Measurements from ENCODE around the gene WDR53. TPM values are rescaled to one million over a fixed set of nuclear protein-coding genes. Genes with fewer than 3 reads are reported as not detected.
"Not testable (repeated sequence)": the region's sequence is repeated elsewhere in the genome, so short reads cannot be mapped to it uniquely, and the experiment has no call there.

Gene WDR53
- polyA plus RNA-seq, 1 donor (not counting 4 experiments of a cell fraction or from before 2014, with no cell fraction given): 14.2 TPM

DNA sequence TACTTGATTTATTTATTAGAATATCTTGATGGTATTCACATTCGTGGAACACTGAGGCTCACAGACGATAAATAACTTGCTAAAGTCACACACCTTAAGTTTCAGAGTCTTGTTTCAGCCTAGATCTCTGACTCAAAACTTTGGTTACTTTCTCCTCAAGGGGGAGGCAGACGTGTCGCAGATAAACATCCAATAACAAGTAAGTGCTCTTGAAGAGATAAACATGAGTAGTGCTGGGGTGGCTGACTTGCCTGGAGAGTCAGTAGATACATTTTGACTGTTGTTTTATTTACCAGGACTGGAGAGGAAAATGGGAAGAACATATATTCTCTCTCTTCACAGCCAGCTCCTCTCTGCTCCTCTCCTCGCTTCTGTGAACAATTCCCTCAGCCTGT, 31.4 kb upstream of the WDR53 start:
- dilution Hi-C loops (cut with MboI; ENCODE audit: extremely low pct_ligation_motif_present, low sequenced_read_pairs): no loop called here
- Histone ChIP-seq H3K27me3 (ENCODE audit: control insufficient read depth, extremely low read depth, insufficient read depth, low read length) (peaks cover 3% of the 10 kb centered on the region), H3K9me1 (ENCODE audit: control insufficient read depth, extremely low read depth, insufficient read depth, low read length) (no peaks in the 10 kb centered on the region), H3K9me3 (ENCODE audit: control insufficient read depth, low read depth, low read length) (no peaks in the 10 kb centered on the region), H3K4me1 (ENCODE audit: control insufficient read depth, extremely low read depth, insufficient read depth, low read length) (no peaks in the 10 kb centered on the region), H4K20me1 (ENCODE audit: control insufficient read depth, extremely low read depth, insufficient read depth, low read length) (no peaks in the 10 kb centered on the region), H2AFZ (ENCODE audit: control insufficient read depth, low read length) (no peak overlapping the region), H3K4me2 (ENCODE audit: control insufficient read depth, extremely low read depth, insufficient read depth, low read depth, low read length) (no peak overlapping the region), H3K4me3 (ENCODE audit: control insufficient read depth in 2 of 3, extremely low read depth in 1 of 3, insufficient read depth in 2 of 3, low read depth in 1 of 3, low read length in 3 of 3) (no peak overlapping the region), H3K79me2 (ENCODE audit: control insufficient read depth, insufficient read depth, low read length) (no peaks in the 10 kb centered on the region), H3K9ac (ENCODE audit: control insufficient read depth, extremely low read depth, insufficient read depth, low read length) (no peak overlapping the region), H3K27ac (ENCODE audit: control insufficient read depth, insufficient read depth, low read length) (no peak overlapping the region), H3K36me3 (ENCODE audit: control insufficient read depth in 2 of 2, extremely low read depth in 1 of 2, insufficient read depth in 2 of 2, low read length in 2 of 2) (no peaks in the 10 kb centered on the region)
- no peak for DNase-seq (ENCODE audit: low read depth, low spot score)
- FAIRE-seq: no peak
- TF ChIP-seq EZH2 (IDR thresholded peaks at IDR 0.05; ENCODE audit: low read length): no peak
- TF ChIP-seq, protein P1, sequence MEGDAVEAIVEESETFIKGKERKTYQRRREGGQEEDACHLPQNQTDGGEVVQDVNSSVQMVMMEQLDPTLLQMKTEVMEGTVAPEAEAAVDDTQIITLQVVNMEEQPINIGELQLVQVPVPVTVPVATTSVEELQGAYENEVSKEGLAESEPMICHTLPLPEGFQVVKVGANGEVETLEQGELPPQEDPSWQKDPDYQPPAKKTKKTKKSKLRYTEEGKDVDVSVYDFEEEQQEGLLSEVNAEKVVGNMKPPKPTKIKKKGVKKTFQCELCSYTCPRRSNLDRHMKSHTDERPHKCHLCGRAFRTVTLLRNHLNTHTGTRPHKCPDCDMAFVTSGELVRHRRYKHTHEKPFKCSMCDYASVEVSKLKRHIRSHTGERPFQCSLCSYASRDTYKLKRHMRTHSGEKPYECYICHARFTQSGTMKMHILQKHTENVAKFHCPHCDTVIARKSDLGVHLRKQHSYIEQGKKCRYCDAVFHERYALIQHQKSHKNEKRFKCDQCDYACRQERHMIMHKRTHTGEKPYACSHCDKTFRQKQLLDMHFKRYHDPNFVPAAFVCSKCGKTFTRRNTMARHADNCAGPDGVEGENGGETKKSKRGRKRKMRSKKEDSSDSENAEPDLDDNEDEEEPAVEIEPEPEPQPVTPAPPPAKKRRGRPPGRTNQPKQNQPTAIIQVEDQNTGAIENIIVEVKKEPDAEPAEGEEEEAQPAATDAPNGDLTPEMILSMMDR (optimal IDR thresholded peaks at IDR 0.05 in 1 of 3, IDR thresholded peaks at IDR 0.05 in 1 of 3, conservative IDR thresholded peaks at IDR 0.05 in 1 of 3; ENCODE audit: extremely low read depth in 1 of 3, insufficient read depth in 2 of 3, low read length in 3 of 3): no peak

DNA sequence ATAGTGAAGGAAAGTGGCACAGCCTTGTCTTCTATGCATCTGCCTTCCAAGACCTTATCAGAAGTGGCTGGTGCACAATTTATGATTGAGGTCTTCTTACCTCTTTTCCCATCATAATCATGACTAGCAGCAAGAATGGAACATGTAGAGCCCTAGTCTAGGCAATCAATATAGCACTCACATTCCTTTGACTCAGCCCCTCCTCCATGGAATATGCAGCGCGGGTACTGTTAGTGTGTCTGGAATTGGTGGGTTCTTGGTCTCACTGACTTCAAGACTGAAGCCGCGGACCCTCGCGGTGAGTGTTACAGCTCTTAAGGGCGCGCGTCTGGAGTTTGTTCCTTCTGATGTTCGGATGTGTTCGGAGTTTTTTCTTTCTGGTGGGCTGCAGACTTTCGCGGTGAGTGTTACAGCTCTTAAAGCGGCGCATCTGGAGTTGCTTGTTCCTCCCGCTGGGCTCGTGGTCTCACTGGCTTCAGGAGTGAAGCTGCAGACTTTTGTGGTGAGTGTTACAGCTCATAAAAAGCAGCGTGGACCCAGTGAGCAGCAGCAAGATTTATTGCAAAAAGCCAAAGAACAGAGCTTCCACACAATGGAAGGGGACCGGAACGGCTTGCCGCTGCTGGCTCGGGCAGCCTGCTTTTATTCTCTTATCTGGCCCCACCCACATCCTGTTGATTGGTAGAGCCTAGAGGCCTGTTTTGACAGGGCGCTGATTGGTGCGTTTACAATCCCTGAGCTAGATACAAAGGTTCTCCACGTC, 29.8 kb upstream of the WDR53 start:
- DNase-seq (ENCODE audit: low read depth, low spot score); H3K79me2 ChIP-seq (ENCODE audit: control insufficient read depth, insufficient read depth, low read length); H3K4me1 ChIP-seq (ENCODE audit: control insufficient read depth, extremely low read depth, insufficient read depth, low read length); H3K9ac ChIP-seq (ENCODE audit: control insufficient read depth, extremely low read depth, insufficient read depth, low read length); H3K4me2 ChIP-seq (ENCODE audit: control insufficient read depth, extremely low read depth, insufficient read depth, low read depth, low read length); H3K9me1 ChIP-seq (ENCODE audit: control insufficient read depth, extremely low read depth, insufficient read depth, low read length); H2AFZ ChIP-seq (ENCODE audit: control insufficient read depth, low read length); FAIRE-seq; dilution Hi-C loops (cut with MboI; ENCODE audit: extremely low pct_ligation_motif_present, low sequenced_read_pairs); H3K36me3 ChIP-seq (ENCODE audit: control insufficient read depth in 2 of 2, extremely low read depth in 1 of 2, insufficient read depth in 2 of 2, low read length in 2 of 2); H4K20me1 ChIP-seq (ENCODE audit: control insufficient read depth, extremely low read depth, insufficient read depth, low read length); H3K4me3 ChIP-seq (ENCODE audit: control insufficient read depth in 2 of 3, extremely low read depth in 1 of 3, insufficient read depth in 2 of 3, low read depth in 1 of 3, low read length in 3 of 3); H3K9me3 ChIP-seq (ENCODE audit: control insufficient read depth, low read depth, low read length); H3K27ac ChIP-seq (ENCODE audit: control insufficient read depth, insufficient read depth, low read length); H3K27me3 ChIP-seq (ENCODE audit: control insufficient read depth, extremely low read depth, insufficient read depth, low read length): not testable (repeated sequence)

DNA sequence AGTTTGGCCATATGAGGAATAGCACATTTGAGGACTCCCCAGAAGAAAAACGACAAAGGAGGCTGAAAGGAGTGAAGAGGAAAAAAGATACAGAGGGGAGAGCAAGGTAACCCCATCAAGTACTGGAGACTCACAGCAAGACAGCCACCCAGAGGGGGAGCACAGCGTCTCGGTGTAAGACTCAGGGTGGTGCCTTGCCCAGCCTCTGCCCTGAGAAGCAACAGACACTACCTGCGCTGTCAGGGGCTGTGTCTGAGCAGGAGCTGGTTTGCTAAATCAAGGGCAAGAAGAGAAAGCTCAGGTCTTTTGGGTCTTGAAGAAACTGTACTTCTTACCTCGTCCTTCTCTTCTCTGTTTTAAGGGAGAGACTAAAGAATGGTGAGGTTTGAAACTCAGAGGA, 28.0 kb upstream of the WDR53 start:
- Histone ChIP-seq H3K9me1 (ENCODE audit: control insufficient read depth, extremely low read depth, insufficient read depth, low read length) (no peaks in the 10 kb centered on the region), H3K4me1 (ENCODE audit: control insufficient read depth, extremely low read depth, insufficient read depth, low read length) (no peaks in the 10 kb centered on the region), H2AFZ (ENCODE audit: control insufficient read depth, low read length) (peak overlapping the region; percentile 75), H3K4me3 (ENCODE audit: control insufficient read depth in 2 of 3, extremely low read depth in 1 of 3, insufficient read depth in 2 of 3, low read depth in 1 of 3, low read length in 3 of 3) (no peak overlapping the region), H3K36me3 (ENCODE audit: control insufficient read depth in 2 of 2, extremely low read depth in 1 of 2, insufficient read depth in 2 of 2, low read length in 2 of 2) (no peaks in the 10 kb centered on the region), H3K79me2 (ENCODE audit: control insufficient read depth, insufficient read depth, low read length) (no peaks in the 10 kb centered on the region), H4K20me1 (ENCODE audit: control insufficient read depth, extremely low read depth, insufficient read depth, low read length) (no peaks in the 10 kb centered on the region), H3K4me2 (ENCODE audit: control insufficient read depth, extremely low read depth, insufficient read depth, low read depth, low read length) (no peak overlapping the region), H3K9me3 (ENCODE audit: control insufficient read depth, low read depth, low read length) (no peaks in the 10 kb centered on the region), H3K9ac (ENCODE audit: control insufficient read depth, extremely low read depth, insufficient read depth, low read length) (no peak overlapping the region), H3K27ac (ENCODE audit: control insufficient read depth, insufficient read depth, low read length) (no peak overlapping the region), H3K27me3 (ENCODE audit: control insufficient read depth, extremely low read depth, insufficient read depth, low read length) (no peaks in the 10 kb centered on the region)
- TF ChIP-seq EZH2 (IDR thresholded peaks at IDR 0.05; ENCODE audit: low read length): no peak
- TF ChIP-seq, protein P1 (optimal IDR thresholded peaks at IDR 0.05 in 1 of 3, IDR thresholded peaks at IDR 0.05 in 1 of 3, conservative IDR thresholded peaks at IDR 0.05 in 1 of 3; ENCODE audit: extremely low read depth in 1 of 3, insufficient read depth in 2 of 3, low read length in 3 of 3): peak in 1 of 3 experiments; percentile 35
- no peak for DNase-seq (ENCODE audit: low read depth, low spot score)
- dilution Hi-C loops (cut with MboI; ENCODE audit: extremely low pct_ligation_motif_present, low sequenced_read_pairs): no loop called here
- no peak for FAIRE-seq

All from keratinocyte (primary cell).